T follicular helper cell (primary cell): ENCODE measurements around the gene GPRC5A.
"Not testable (repeated sequence)": the region's sequence is repeated elsewhere in the genome, so short reads cannot be mapped to it uniquely, and the experiment has no call there.

Source experiments
- DNase-seq: peaks from one replicate; pipeline ENCODE4 v3.0.0-alpha.2; 2020; ENCODE audit warnings: low read depth
- total RNA-seq, 2 experiments: gene quantifications; one replicate each; lab custom pipeline; 2026; lab: John Stamatoyannopoulos, UW

GPRC5A gene, protein sequence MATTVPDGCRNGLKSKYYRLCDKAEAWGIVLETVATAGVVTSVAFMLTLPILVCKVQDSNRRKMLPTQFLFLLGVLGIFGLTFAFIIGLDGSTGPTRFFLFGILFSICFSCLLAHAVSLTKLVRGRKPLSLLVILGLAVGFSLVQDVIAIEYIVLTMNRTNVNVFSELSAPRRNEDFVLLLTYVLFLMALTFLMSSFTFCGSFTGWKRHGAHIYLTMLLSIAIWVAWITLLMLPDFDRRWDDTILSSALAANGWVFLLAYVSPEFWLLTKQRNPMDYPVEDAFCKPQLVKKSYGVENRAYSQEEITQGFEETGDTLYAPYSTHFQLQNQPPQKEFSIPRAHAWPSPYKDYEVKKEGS
- total RNA-seq: 0.36 to 0.43 reads per million in 2 experiments

GRCh38 chr12:12891080-12891880 is at the start of gene GPRC5A:
GPRC5A (plus strand) TSS chr12:12891562; CDS start chr12:12908250, 16,688 bp downstream.
- no peak for DNase-seq

GRCh38 chr12:12845794-12846243 is 45.5 kb upstream of the GPRC5A start:
- no peak for DNase-seq

GRCh38 chr12:12846780-12847179 is 44.6 kb upstream of the GPRC5A start:
- not testable (repeated sequence) for DNase-seq

GRCh38 chr12:12853435-12853834 is 37.9 kb upstream of the GPRC5A start:
- DNase-seq: no peak

DNA sequence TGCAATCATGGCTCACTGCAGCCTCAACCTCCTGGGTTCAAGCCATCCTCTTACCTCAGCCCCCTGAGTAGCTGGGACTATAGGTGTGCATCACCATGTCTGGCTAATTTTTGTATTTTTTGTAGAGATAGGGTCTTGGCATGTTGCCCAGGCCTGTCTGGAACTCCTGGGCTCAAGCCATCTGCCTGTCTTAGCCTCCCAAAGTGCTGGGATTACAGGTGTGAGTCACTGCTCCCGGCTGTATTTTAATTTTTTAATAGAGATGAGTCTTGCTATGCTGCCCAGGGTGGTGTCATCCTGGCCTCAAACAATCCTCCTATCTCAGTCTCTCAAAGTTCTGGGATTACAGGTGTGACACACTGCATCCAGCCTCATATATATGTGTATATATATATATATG is 31.7 kb upstream of the GPRC5A start:
- no peak for DNase-seq

DNA sequence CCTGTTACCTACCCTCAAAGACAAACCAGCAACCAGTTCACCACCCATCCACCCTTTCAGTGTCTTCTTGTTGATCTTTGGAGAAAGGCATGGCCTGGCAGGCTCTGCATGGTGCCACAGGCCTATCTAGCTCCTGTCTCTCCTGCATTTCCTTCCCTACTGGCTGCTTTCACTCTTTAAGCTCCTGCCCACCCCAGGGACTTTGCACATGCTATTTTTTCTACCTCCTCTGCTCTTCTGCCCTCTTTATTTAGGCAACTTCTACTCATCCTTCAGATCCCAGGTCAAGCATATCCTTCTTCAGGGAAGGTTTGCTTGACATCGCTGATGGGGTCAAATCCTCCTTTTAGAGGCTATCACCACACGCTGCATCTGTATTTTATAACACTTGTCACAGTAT is 27.1 kb upstream of the GPRC5A start:
- DNase-seq: no peak

DNA sequence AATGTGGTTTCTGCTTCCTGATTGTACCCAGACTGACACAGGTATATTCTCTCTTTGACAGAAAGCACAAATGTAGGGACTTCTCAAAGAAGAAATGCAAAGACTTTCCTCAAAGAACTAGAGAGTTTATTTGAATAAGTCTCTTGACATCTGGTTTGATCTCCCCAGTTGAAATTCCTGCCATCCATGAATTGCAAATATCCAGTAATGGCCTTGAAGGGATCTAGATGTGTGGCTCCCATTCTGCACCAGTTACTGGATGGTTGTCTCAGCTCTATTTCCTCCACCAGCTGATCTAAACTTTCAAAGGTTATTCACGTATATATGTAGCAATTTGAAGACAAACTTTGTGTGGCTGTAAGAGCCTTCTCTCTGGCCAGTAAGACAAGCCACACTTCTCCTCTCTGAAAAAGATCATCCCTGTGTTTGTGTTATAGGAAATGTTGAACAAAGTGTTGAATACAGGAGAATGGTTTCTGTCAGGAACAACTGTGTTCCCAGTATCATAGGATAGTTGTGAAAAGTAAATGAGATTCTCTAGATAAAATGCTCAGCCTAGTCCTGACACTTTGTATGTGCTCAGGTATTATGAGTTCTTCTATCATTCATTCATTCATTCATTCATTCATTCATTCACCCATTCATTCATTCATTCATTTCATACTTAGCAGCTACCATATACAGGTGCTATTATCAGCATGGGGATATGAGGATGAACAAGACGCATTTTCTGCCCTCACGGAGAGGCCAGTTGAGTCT is 22.7 kb upstream of the GPRC5A start:
- no peak for DNase-seq

GRCh38 chr12:12870465-12870864 is 20.9 kb upstream of the GPRC5A start:
- DNase-seq: no peak

- no peak for DNase-seq
Observed at GRCh38 chr12:12871587-12872138, 19.7 kb upstream of the GPRC5A start.

DNA sequence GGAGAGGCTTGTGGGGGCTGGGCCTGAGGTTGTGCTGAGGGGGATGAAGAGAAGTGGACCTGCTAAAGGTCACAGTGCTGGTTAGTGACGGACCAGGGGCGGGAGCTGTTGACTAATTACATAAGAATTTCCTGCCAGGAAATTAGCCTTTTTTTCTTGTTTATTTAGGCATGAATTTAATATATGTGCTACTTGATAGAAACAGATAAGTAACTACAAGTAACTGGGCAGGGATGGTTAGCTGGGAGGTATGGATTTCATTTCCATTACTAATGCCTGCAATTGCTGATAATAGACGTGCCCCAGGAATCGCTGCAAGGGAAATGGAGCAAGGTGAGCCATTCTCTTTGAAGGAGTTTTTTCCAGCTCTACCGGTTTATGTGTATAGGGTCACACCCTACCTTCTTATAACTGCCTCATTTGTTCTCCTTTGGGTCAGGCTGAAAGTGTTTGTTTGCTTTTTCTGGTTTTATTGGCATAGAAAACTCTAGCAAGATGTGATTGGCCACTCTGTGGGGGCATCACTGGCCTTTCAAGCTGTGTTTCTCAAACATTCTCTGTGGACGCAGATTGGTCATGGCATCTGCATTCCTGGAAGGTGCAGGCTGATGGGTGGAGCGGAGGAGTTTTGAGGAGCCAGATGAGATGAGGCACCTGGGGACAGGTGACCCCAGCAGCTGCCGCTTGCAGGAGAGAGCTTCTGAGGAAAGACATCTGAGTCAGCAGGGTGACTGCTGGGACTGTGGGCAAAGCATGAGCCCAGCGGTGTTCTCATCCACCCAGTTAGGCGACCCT is 19.0 kb upstream of the GPRC5A start:
- no peak for DNase-seq

GRCh38 chr12:12872934-12873275 is 18.5 kb upstream of the GPRC5A start:
- DNase-seq: no peak

DNA sequence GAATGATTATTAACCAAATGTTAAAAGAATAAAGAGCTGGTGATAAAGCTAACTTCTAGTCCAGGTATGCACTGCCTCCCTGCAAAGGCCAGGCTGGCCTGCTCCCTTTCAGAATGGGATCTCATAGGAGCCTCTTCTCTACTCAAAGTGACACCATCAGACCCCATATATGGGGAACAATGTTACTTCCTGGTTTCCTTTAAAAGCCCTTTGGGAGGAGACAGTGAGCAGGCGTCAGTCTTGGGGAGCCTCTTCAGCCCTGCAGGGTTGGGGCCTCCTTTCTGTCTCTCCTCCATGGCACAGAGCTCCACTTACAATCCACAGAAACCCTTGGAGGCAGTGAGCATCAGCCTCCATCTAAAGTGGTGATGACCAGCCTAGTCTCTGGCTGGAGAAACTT is 17.3 kb upstream of the GPRC5A start:
- DNase-seq: no peak

- not testable (repeated sequence) for DNase-seq
Observed at GRCh38 chr12:12875301-12875700, 16.1 kb upstream of the GPRC5A start.

GRCh38 chr12:12877153-12877768 is 14.1 kb upstream of the GPRC5A start:
- DNase-seq: no peak

GRCh38 chr12:12877781-12878455 is 13.4 kb upstream of the GPRC5A start:
- DNase-seq: no peak

- DNase-seq: no peak
Observed at GRCh38 chr12:12880537-12880936, 10.8 kb upstream of the GPRC5A start.

GRCh38 chr12:12881151-12881909 is 10.0 kb upstream of the GPRC5A start:
- no peak for DNase-seq

DNA sequence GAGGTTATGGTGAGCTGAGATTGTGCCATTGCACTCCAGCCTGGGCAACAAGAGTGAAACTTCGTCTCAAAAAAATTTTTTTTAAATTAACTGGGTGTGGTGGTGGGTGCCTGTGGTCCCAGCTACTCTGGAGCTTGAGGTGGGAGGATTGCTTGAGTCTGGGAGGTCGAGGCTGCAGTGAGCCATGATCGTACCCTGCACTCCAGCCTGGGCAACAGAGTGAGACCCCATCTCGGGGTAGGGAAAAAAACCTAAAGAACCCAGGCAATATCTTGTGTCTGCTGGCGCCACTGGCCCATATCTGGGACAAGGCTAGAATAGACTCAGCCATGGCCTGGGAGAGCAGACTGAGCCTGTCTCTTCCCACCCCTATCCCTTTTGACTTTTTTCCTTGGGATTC is 9.1 kb upstream of the GPRC5A start:
- DNase-seq: no peak

DNA sequence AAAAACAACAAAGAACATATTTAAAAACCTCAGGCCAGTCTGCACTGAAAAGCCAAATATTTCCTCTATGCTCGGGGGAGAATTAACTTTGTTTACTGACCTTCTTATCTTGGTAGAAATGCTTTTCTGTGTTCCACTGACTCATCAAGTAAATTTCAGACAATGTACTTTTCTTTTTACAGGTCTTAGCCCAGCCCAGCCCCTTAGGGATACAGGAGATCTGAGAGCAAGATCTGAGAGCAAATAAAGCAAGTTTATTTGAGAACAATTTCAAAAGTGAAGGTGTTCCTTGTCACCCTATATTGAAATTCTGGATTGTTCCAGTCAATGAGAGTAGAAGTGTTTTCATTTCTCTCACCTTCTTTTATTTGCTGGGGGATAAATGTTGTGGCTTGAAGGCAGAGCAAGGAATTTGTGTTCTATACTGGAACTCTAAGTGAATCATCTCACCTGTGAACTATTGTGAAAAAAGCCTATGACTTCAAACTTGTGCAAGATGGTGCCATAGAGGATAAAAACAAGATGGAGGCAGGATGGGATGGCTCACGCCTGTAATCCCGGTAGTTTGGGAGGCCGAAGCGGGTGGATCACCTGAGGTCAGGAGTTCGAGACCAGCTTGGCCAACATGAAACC is 7.9 kb upstream of the GPRC5A start:
- DNase-seq: no peak
